WERI-Rb-1 (cell line): Measurements from ENCODE around the gene HMGXB4.

Experiments used
- DNase-seq: peaks from one replicate; pipeline ENCODE4 v3.0.0-alpha.2; 2020
- H3K27ac ChIP-seq: fragments of 250-450 bp; sonication (Bioruptor Pico); 2 replicates; pipeline ENCODE4 v1.5.1; 2020; ENCODE audit warnings: mild to moderate bottlenecking, moderate library complexity
- H3K27me3 ChIP-seq: fragments of 250-450 bp; sonication (Bioruptor Pico); 2 replicates; pipeline ENCODE4 v1.5.1; 2021; ENCODE audit warnings: mild to moderate bottlenecking, low read depth, moderate library complexity; ENCODE audit not compliant: insufficient read depth, severe bottlenecking
- H3K36me3 ChIP-seq: fragments of 250-450 bp; sonication (Bioruptor Pico); 2 replicates; pipeline ENCODE4 v1.5.1; 2020; ENCODE audit warnings: mild to moderate bottlenecking, moderate library complexity
- H3K4me3 ChIP-seq: 2 replicates; pipeline ENCODE4 v1.5.1; 2011; ENCODE audit warnings: low read depth, mild to moderate bottlenecking, control low read depth, low read length
- H3K9me3 ChIP-seq: fragments of 250-450 bp; sonication (Bioruptor Pico); 2 replicates; pipeline ENCODE4 v1.5.1; 2021; ENCODE audit warnings: mild to moderate bottlenecking, moderate library complexity; ENCODE audit not compliant: severe bottlenecking
- TF ChIP-seq, protein P1 (sequence below): IDR thresholded peaks from 2 replicates; pipeline ENCODE4 v1.5.1; 2011; ENCODE audit warnings: low read depth, mild to moderate bottlenecking, control low read depth, inconsistent platforms, low read length

The HMGXB4 gene

DNA sequence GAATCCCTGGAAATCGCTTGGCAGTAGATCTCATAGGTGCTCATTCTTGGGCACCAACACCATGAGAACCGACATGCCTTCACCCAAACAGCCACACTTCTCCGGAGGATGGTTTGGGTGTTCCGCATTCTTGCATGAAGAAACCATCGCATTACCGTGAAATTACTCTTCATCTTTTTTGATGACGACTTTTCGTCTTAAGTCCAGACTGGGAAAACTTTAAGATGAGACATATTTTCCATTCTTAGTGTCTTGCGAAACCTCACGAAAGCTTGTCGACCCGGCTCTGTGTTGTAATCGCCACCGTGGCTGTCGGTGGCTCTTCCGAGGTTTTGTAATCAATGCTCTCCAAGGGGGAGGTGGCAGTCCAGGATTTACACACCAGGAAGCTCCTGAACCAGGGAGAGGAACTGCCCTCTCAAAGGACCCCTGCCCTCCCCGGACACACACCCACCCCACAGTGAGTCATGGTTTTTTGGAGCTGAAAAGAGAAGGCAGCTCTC is 44.1 kb downstream of the HMGXB4 start:
- DNase-seq = no peak
- Histone ChIP-seq H3K27me3 (no peaks in the 10 kb centered on the region), H3K27ac (no peak overlapping the region), H3K36me3 (peaks cover 5% of the 10 kb centered on the region; the same call in 1 of the 2 replicates), H3K9me3 (no peaks in the 10 kb centered on the region), H3K4me3 (no peak overlapping the region)
- TF ChIP-seq, protein P1, sequence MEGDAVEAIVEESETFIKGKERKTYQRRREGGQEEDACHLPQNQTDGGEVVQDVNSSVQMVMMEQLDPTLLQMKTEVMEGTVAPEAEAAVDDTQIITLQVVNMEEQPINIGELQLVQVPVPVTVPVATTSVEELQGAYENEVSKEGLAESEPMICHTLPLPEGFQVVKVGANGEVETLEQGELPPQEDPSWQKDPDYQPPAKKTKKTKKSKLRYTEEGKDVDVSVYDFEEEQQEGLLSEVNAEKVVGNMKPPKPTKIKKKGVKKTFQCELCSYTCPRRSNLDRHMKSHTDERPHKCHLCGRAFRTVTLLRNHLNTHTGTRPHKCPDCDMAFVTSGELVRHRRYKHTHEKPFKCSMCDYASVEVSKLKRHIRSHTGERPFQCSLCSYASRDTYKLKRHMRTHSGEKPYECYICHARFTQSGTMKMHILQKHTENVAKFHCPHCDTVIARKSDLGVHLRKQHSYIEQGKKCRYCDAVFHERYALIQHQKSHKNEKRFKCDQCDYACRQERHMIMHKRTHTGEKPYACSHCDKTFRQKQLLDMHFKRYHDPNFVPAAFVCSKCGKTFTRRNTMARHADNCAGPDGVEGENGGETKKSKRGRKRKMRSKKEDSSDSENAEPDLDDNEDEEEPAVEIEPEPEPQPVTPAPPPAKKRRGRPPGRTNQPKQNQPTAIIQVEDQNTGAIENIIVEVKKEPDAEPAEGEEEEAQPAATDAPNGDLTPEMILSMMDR = no peak

DNA sequence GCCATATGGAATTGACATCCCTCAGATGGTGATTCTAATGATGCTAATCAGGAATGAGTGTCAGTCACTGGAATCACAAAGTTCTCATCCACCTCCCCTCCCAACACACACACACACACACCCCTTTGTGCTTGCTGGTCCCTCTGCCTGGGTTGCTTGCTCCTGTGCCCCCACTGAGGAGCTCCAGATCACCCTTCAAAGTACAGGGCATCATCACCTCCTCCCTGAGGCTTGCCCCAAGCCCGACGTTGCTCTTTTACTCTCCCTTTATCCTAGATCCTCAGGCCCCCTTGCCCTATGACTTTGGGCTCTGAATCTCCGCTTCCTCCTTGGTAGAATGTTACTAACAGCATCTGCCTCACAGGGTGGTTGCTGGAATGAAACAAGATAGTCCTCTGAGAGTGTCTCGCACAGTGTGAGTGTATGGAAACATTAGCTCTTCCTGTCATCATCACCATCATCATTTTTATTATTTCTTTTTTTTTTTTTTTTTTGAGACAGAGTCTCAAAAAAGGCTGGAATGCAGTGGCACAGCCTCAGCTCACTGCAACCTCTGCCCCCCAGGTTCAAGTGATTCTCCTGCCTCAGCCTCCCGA is 45.8 kb downstream of the HMGXB4 start:
- Histone ChIP-seq H3K27ac (no peak overlapping the region), H3K4me3 (no peak overlapping the region), H3K9me3 (no peaks in the 10 kb centered on the region), H3K36me3 (0 out of 2 replicates have a peak, but pooled peaks cover 5% of the 10 kb centered on the region), H3K27me3 (no peaks in the 10 kb centered on the region)
- DNase-seq = no peak
- TF ChIP-seq, protein P1 = no peak

DNA sequence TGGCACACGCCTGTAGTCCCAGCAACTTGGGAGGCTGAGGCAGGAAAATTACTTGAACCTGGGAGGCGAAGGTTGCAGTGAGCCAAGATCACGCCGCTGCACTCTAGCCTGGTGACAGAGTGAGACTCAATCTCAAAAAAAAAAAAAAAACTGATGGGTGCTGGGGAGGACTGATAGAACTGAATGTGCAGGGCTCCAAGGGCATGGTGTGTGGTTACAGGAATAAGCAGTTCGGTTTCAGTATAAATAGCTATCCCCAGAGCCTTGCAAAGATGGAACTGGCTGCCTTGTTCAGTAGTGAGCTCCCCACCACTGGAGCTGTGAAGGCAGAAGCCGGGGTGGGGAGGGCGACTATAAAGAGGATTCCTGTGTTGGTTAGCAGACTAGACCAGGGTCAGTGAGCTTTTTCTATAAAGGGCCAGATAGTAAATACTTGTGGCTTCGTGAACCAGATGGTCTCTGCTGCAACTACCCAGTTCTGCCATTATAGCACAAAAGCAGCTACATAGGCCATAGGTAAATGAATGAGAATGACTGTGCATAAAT is 48.3 kb downstream of the HMGXB4 start:
- Histone ChIP-seq H3K36me3 (no peaks in the 10 kb centered on the region), H3K4me3 (no peak overlapping the region), H3K9me3 (no peaks in the 10 kb centered on the region), H3K27ac (no peak overlapping the region), H3K27me3 (no peaks in the 10 kb centered on the region)
- no peak for DNase-seq
- TF ChIP-seq, protein P1 = no peak

DNA sequence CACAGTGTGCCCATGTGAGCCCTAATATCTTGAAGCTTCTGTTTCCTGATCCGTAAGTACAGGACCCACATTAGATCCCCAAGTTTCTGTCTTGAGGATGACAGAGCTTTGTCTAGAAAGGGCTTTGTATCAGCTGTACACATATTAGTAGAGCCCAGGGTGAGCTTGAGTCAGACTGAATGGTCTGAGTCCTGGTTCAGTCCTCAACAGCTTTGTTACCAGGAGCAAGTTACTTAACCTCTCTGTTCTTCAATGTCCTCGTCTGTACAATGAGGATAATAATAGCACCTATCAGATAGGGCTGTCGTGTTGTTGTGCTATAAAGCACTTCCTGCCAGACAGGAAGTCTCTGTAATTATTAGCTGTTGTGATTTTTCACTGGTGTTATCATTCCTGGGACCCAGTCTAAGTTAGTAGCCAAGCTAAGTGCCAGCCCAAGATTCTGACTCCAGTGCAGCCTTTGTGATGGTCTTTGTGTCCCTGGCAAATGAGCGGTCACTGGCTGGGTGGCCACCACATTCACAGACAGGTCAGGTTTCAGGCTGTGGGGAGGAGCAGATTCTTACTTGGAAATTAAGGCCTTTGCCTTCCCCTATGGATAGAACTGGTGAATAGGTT is 49.2 kb downstream of the HMGXB4 start:
- H3K36me3 ChIP-seq = no peaks in the 10 kb centered on the region
- no peak for DNase-seq
- H3K27ac ChIP-seq = no peak overlapping the region

DNA sequence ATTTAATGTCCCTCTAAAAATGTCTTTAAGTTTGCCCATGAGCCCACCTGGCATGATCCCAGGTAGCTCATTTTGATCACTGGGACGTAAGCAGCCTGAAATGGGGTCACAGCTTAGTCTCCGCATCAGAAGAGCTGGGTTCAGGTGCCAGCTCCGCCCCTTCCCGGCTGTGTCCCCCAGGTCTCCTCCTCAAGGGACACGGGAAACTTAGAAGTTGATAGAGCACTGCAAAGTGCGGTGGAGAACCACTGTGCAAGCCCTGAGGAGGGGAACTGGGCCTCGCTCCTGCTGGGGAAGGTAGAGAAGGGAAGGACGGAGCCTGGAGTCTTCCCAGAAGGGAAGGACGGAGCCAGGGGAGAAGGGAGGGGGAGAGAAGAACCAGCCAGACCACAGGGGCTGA is 50.1 kb downstream of the HMGXB4 start:
- Histone ChIP-seq H3K36me3 (no peaks in the 10 kb centered on the region), H3K9me3 (no peaks in the 10 kb centered on the region), H3K27ac (no peak overlapping the region), H3K27me3 (no peaks in the 10 kb centered on the region), H3K4me3 (no peak overlapping the region)
- no peak for DNase-seq
- TF ChIP-seq, protein P1 = no peak

More for the DNA sequence above, 49.2 kb downstream of the HMGXB4 start:
- TF ChIP-seq, protein P1 = no peak
- Histone ChIP-seq H3K4me3 (no peak overlapping the region), H3K9me3 (no peaks in the 10 kb centered on the region), H3K27me3 (no peaks in the 10 kb centered on the region)
